AG04449 (cell line): ENCODE results near the gene NUP93.

Experiments used
- CTCF ChIA-PET: fragments of 350-600 bp; formaldehyde crosslinking; extraction: SDS; loops from one replicate; lab custom pipeline; 2021; ENCODE audit warnings: antibody characterized with exemption; lab: Yijun Ruan, JAX
- POLR2A ChIA-PET: fragments of 400-600, 350-600 bp; formaldehyde crosslinking; extraction: SDS; loops from one replicate; lab custom pipeline; 2020; ENCODE audit warnings: antibody characterized with exemption, inconsistent platforms; lab: Yijun Ruan, JAX
- DNase-seq: peaks from one replicate; pipeline ENCODE4 v3.0.0-alpha.2; 2010; ENCODE audit warnings: low read depth, low spot score
- H3K4me3 ChIP-seq: 2 replicates; pipeline ENCODE4 v1.5.1; 2011; ENCODE audit warnings: low read depth, mild to moderate bottlenecking, control low read depth, low read length
- TF ChIP-seq, protein P1 (sequence below): IDR thresholded peaks from one replicate; pipeline ENCODE4 v1.5.1; 2011; ENCODE audit warnings: mild to moderate bottlenecking, moderate library complexity, low read length, control low read depth, inconsistent platforms; ENCODE audit not compliant: insufficient read depth; ENCODE audit errors: missing control alignments

Gene NUP93

DNA sequence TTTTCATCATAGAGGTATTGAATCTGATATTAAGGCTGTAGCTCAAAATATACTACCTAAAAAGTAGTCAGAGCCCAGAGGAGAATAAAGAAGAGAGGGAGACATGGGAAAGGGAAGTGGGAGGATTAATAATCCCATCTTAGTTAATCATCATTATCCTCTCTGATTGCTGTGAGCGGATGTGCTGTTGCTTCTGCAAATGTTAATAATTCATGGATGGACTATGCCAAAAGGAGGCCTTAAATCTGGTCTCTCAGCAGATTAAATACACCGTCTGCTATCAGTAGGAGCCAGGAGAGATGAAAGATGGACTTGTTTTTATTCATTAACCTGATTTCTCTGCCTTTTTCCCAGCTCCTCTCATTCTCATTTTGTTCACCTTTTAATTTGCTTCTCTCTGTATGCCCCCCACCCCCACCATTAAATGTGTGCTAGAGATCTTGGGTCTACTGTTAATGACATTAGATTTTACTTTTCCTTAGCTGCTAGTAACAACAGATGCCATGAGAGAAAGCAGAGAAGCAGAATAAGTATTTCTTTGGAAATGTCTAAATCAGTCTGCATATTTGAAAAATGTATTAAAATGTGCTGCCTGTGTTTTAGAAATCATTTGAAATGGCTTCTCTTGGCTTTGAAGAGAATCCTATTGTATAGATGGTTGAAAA, 44.2 kb downstream of the NUP93 start:
- POLR2A ChIA-PET: no interaction called here
- TF ChIP-seq, protein P1, sequence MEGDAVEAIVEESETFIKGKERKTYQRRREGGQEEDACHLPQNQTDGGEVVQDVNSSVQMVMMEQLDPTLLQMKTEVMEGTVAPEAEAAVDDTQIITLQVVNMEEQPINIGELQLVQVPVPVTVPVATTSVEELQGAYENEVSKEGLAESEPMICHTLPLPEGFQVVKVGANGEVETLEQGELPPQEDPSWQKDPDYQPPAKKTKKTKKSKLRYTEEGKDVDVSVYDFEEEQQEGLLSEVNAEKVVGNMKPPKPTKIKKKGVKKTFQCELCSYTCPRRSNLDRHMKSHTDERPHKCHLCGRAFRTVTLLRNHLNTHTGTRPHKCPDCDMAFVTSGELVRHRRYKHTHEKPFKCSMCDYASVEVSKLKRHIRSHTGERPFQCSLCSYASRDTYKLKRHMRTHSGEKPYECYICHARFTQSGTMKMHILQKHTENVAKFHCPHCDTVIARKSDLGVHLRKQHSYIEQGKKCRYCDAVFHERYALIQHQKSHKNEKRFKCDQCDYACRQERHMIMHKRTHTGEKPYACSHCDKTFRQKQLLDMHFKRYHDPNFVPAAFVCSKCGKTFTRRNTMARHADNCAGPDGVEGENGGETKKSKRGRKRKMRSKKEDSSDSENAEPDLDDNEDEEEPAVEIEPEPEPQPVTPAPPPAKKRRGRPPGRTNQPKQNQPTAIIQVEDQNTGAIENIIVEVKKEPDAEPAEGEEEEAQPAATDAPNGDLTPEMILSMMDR: no peak
- CTCF ChIA-PET: interaction anchor here (1.2 to 1.5 kb wide), 4 partner anchors 13 to 45 kb away, joined by 4 to 8 read pairs (median 4); no protein-coding TSS in a partner anchor

DNA sequence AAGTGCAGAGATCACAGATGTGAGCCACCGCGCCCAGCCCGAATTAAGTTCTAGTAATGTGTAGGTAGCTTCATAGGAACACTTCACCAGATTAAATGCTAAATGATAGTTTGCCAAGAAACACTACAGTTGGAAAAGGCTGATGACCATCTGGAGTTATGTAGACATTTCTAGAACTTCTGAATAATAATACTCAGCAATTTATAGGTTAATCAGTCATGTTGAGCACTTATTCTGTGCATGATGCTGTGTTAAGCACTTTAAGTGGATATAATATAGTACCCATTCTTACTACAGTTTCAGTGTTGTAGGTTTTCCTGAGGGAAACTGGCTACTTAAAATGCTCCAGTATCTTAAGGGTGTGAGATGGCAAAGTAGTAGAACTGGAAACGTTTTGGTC, 45.2 kb downstream of the NUP93 start:
- TF ChIP-seq, protein P1: no peak
- ChIA-PET CTCF (interaction anchor here (1.3 to 1.5 kb wide), 2 partner anchors 18 to 46 kb away, joined by 4 to 5 read pairs; no protein-coding TSS in a partner anchor), POLR2A (no interaction called here)
- DNase-seq: no peak
- no peak overlapping the region for H3K4me3 ChIP-seq

More for the DNA sequence above, 44.2 kb downstream of the NUP93 start:
- H3K4me3 ChIP-seq: no peak overlapping the region
- DNase-seq: no peak

- ChIA-PET CTCF (interaction anchor here (0.8 to 9.0 kb wide), 5 partner anchors 10 to 91 kb away, joined by 3 to 108 read pairs (median 5); no protein-coding TSS in a partner anchor), POLR2A (no interaction called here)
Observed at GRCh38 chr16:56776562-56776961, 46.6 kb downstream of the NUP93 start.

DNA sequence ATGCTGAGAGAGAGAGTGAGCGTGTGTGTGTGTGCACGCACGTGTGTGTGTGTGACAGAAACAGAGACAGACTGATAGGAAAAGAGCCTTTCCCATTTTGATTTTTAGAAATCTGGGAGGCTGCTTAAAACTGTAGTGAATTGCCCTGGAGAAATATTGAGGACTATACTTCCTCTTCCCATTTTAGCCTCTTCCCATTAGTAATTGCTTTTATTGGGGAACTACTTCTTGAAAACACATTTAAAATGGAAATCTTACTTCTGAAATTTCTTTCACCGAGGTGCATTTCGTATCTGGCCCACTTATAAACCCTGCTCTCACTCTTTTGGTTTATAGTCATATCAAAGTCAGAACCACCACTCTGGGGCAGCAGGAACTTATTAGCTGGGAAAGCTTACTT, 47.1 kb downstream of the NUP93 start:
- TF ChIP-seq, protein P1: no peak
- DNase-seq: no peak
- CTCF ChIA-PET: interaction anchor here (1.1 to 9.0 kb wide), 4 partner anchors 10 to 91 kb away, joined by 3 to 108 read pairs (median 6); no protein-coding TSS in a partner anchor
- no peak overlapping the region for H3K4me3 ChIP-seq
- POLR2A ChIA-PET: no interaction called here

More at GRCh38 chr16:56776562-56776961, 46.6 kb downstream of the NUP93 start:
- no peak for DNase-seq
- TF ChIP-seq, protein P1: no peak
- no peak overlapping the region for H3K4me3 ChIP-seq

DNA sequence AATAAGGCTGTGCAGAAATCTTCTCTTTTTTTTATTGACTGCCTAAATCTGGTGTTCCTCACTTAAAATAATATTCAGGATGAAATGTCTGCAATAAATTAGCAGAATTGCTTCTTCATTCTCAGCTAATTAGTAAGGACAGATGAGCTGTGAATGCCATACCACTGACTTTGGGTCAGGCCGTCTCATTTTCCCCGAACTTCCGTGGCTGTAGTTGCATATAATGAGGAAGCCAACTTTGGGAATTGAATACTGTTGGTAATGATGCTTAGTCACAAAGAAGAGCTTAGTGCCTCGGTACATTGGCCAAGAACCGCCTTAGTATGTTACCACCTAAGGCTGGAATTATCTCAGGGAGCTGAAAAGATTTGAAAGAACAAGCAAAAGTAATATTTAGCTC, 47.6 kb downstream of the NUP93 start:
- TF ChIP-seq, protein P1: no peak
- no peak for DNase-seq
- ChIA-PET POLR2A (no interaction called here), CTCF (interaction anchor here (1.1 to 9.0 kb wide), 3 partner anchors 9 to 76 kb away, joined by 3 to 108 read pairs (median 7); no protein-coding TSS in a partner anchor)
- no peak overlapping the region for H3K4me3 ChIP-seq

DNA sequence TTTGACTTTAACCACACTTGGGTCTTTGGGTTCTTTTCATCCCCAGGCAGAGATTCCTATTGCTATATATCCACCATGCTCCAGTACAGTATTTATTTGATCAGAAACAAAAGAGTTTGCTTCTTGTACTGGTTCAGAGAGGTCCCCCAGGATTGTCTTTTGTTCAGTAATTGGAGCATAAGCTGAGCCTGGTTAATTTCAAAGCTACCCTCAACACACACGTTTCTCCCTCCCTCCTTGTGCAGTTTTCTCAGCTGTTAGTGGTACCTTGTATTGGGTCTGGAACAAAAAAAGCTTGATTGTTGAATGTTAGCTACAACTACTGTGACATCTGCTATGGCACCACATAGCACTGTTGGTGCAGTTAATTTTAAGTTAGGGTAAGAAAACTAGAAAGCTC, 50.0 kb downstream of the NUP93 start:
- POLR2A ChIA-PET: no interaction called here
- no peak overlapping the region for H3K4me3 ChIP-seq
- TF ChIP-seq, protein P1: no peak
- DNase-seq: no peak
- CTCF ChIA-PET: interaction anchor here (1.0 to 9.0 kb wide), 2 partner anchors 12 to 76 kb away, joined by 3 to 108 read pairs; no protein-coding TSS in a partner anchor
